H1 (cell line): Measurements from ENCODE around the gene VSTM4. TPM values are rescaled to one million over a fixed set of nuclear protein-coding genes. Genes with fewer than 3 reads are reported as not detected.

Source experiments
- CTCF ChIA-PET: fragments of 300-600 bp; sonication (Branson Sonifier 250); formaldehyde crosslinking; loops from one replicate; lab custom pipeline; 2021; ENCODE audit not compliant: partially characterized antibody; lab: Charles Lee
- POLR2A ChIA-PET: fragments of 300-600 bp; sonication (Branson Sonifier 250); formaldehyde crosslinking; loops from one replicate; lab custom pipeline; 2021; ENCODE audit warnings: inconsistent platforms; ENCODE audit not compliant: partially characterized antibody; lab: Charles Lee
- DNase-seq, 2 experiments: peaks; one replicate each; pipeline versions ENCODE4 v3.0.0 to v3.0.0-alpha.2; 2010 to 2022; ENCODE audit warnings: low spot score in 2 of 2, low read depth in 1 of 2, mixed read lengths in 1 of 2
- FAIRE-seq: peaks from 2 replicates; lab custom pipeline; 2011; peaks lifted over from hg19 to GRCh38; lab: Jason Lieb, UNC
- H2AFZ ChIP-seq: 2 replicates; pipeline ENCODE4 v1.8.1; 2012; ENCODE audit warnings: low read length, inconsistent platforms
- H2AK5ac ChIP-seq: 2 replicates; pipeline ENCODE4 v1.6.1; 2013; ENCODE audit warnings: low read depth, low read length
- H2BK120ac ChIP-seq: replicated peaks from 2 replicates; pipeline ENCODE3; 2013; ENCODE audit warnings: low read depth, low read length, inconsistent platforms
- H2BK12ac ChIP-seq: 2 replicates; pipeline ENCODE4 v1.6.1; 2013; ENCODE audit warnings: low read depth, low read length
- H2BK15ac ChIP-seq: 2 replicates; pipeline ENCODE4 v1.6.1; 2013; ENCODE audit warnings: low read length
- H2BK20ac ChIP-seq: 2 replicates; pipeline ENCODE4 v1.6.1; 2013; ENCODE audit warnings: low read length
- H2BK5ac ChIP-seq: 2 replicates; pipeline ENCODE4 v1.6.1; 2013; ENCODE audit warnings: low read depth, low read length
- H3K14ac ChIP-seq: 2 replicates; pipeline ENCODE4 v1.6.1; 2013; ENCODE audit warnings: inconsistent platforms; ENCODE audit not compliant: insufficient read length
- H3K18ac ChIP-seq: 2 replicates; pipeline ENCODE4 v1.6.1; 2013; ENCODE audit warnings: low read length; ENCODE audit errors: extremely low read depth
- H3K23ac ChIP-seq: 2 replicates; pipeline ENCODE4 v1.6.1; 2013; ENCODE audit warnings: inconsistent platforms; ENCODE audit not compliant: insufficient read length
- H3K23me2 ChIP-seq: 2 replicates; pipeline ENCODE4 v1.6.1; 2013; ENCODE audit warnings: low read depth, low read length
- H3K27ac ChIP-seq: 2 replicates; pipeline ENCODE4 v1.6.1; 2011; ENCODE audit warnings: low read depth, low read length, inconsistent platforms
- H3K27me3 ChIP-seq, 4 experiments: replicated peaks in 1 of 4; 1 replicate in 1 of 4; 2 replicates in 3 of 4; pipeline versions ENCODE4 v1.6.1 to v1.8.1; 2011 to 2013; ENCODE audit warnings: low read length in 3 of 4, mild to moderate bottlenecking in 3 of 4, inconsistent platforms in 2 of 4, mixed read lengths in 2 of 4, moderate library complexity in 1 of 4; ENCODE audit not compliant: control insufficient read depth in 3 of 4, insufficient read depth in 3 of 4; ENCODE audit errors: extremely low read depth in 1 of 4
- H3K36me3 ChIP-seq, 4 experiments: 2 replicates each; pipeline versions ENCODE4 v1.6.1 to v1.8.1; 2011 to 2013; ENCODE audit warnings: mild to moderate bottlenecking in 4 of 4, low read length in 3 of 4, moderate library complexity in 2 of 4, control low read depth in 1 of 4, inconsistent platforms in 1 of 4; ENCODE audit not compliant: insufficient read depth in 4 of 4, control insufficient read depth in 2 of 4
- H3K4ac ChIP-seq: replicated peaks from 2 replicates; pipeline ENCODE3; 2013; ENCODE audit warnings: low read length, low read depth, mixed read lengths, inconsistent platforms; ENCODE audit not compliant: insufficient read length
- H3K4me1 ChIP-seq, 4 experiments: replicated peaks in 1 of 4; 1 replicate in 1 of 4; 2 replicates in 3 of 4; pipeline versions ENCODE4 v1.6.1 to v1.8.1; 2011 to 2013; ENCODE audit warnings: low read length in 3 of 4, inconsistent platforms in 2 of 4, mixed read lengths in 1 of 4; ENCODE audit not compliant: insufficient read depth in 4 of 4, control insufficient read depth in 3 of 4
- H3K4me2 ChIP-seq, 2 experiments: 2 replicates each; pipeline versions ENCODE4 v1.6.1 to v1.8.1; 2011 to 2013; ENCODE audit warnings: low read depth in 2 of 2, low read length in 2 of 2, control low read depth in 1 of 2, inconsistent platforms in 1 of 2, mild to moderate bottlenecking in 1 of 2; ENCODE audit not compliant: insufficient read depth in 1 of 2
- H3K4me3 ChIP-seq, 4 experiments: fragments of 200-600, 300-600 bp in 1 of 4; sonication (generic), shearing (Covaris generic), sonication (Bioruptor Twin) in 1 of 4; 2 replicates each; pipeline versions ENCODE4 v1.5.1 to v1.8.1; 2011 to 2016; ENCODE audit warnings: low read length in 4 of 4, low read depth in 3 of 4, control low read depth in 2 of 4, inconsistent platforms in 2 of 4, mild to moderate bottlenecking in 2 of 4, mixed read lengths in 1 of 4, moderate library complexity in 1 of 4; ENCODE audit not compliant: insufficient read depth in 2 of 4; ENCODE audit errors: extremely low read depth in 1 of 4
- H3K56ac ChIP-seq: replicated peaks from 2 replicates; pipeline ENCODE3; 2013; ENCODE audit warnings: low read depth, mild to moderate bottlenecking, mixed read lengths, low read length, inconsistent platforms; ENCODE audit not compliant: insufficient read length
- H3K79me1 ChIP-seq: 2 replicates; pipeline ENCODE4 v1.6.1; 2013; ENCODE audit warnings: low read depth, low read length, control low read depth
- H3K79me2 ChIP-seq, 2 experiments: 2 replicates each; pipeline versions ENCODE4 v1.6.1 to v1.8.1; 2012 to 2013; ENCODE audit warnings: low read length in 2 of 2, mild to moderate bottlenecking in 2 of 2, inconsistent platforms in 1 of 2; ENCODE audit not compliant: insufficient read depth in 2 of 2, control insufficient read depth in 1 of 2
- H3K9ac ChIP-seq, 4 experiments: replicated peaks in 1 of 4; 1 replicate in 1 of 4; 2 replicates in 3 of 4; pipeline versions ENCODE4 v1.6.1 to v1.8.1; 2011 to 2013; ENCODE audit warnings: low read depth in 3 of 4, low read length in 3 of 4, control low read depth in 2 of 4, mild to moderate bottlenecking in 2 of 4, moderate library complexity in 2 of 4, inconsistent platforms in 1 of 4; ENCODE audit errors: extremely low read depth in 1 of 4
- H3K9me3 ChIP-seq, 2 experiments: 2 replicates each; pipeline versions ENCODE4 v1.6.1 to v1.8.1; 2012 to 2013; ENCODE audit warnings: mild to moderate bottlenecking in 2 of 2, moderate library complexity in 2 of 2, control low read depth in 1 of 2, inconsistent platforms in 1 of 2, low read depth in 1 of 2, low read length in 1 of 2, mixed read lengths in 1 of 2; ENCODE audit not compliant: insufficient read depth in 2 of 2
- H4K20me1 ChIP-seq, 2 experiments: replicated peaks in 1 of 2; 2 replicates each; pipeline versions ENCODE3 to v1.8.1; 2011 to 2013; ENCODE audit warnings: inconsistent platforms in 2 of 2, low read length in 2 of 2, mild to moderate bottlenecking in 1 of 2; ENCODE audit not compliant: insufficient read depth in 2 of 2, control insufficient read depth in 1 of 2
- H4K5ac ChIP-seq: 2 replicates; pipeline ENCODE4 v1.6.1; 2013; ENCODE audit warnings: low read length, low read depth, mixed read lengths, inconsistent platforms; ENCODE audit not compliant: insufficient read length
- H4K8ac ChIP-seq: 2 replicates; pipeline ENCODE4 v1.8.0; 2013; ENCODE audit warnings: mild to moderate bottlenecking, moderate library complexity, low read length, inconsistent platforms; ENCODE audit not compliant: insufficient read depth; ENCODE audit errors: extremely low read depth
- H4K91ac ChIP-seq: replicated peaks from 2 replicates; pipeline ENCODE3; 2013; ENCODE audit warnings: low read length, mixed read lengths, inconsistent platforms; ENCODE audit not compliant: insufficient read length
- ASH2L ChIP-seq: fragments of 200-600, 300-600 bp; sonication (generic); IDR thresholded peaks from one replicate; pipeline ENCODE4 v1.7.1; 2017; ENCODE audit warnings: low read length
- ATF3 ChIP-seq: IDR thresholded peaks from 2 replicates; pipeline ENCODE4 v1.6.1; 2011; ENCODE audit warnings: low read depth, mild to moderate bottlenecking, low read length; ENCODE audit not compliant: insufficient read depth
- CHD1 ChIP-seq: IDR thresholded peaks from 2 replicates; pipeline ENCODE4 v1.6.1; 2012; ENCODE audit warnings: low read depth, low read length, improper control_type of control experiment
- EP300 ChIP-seq, 2 experiments: IDR thresholded peaks; 1 replicate in 1 of 2; 2 replicates in 1 of 2; pipeline ENCODE4 v1.6.1; 2011 to 2012; ENCODE audit warnings: low read depth in 2 of 2, low read length in 2 of 2, mild to moderate bottlenecking in 2 of 2, borderline replicate concordance in 1 of 2, inconsistent platforms in 1 of 2, moderate library complexity in 1 of 2
- JUN ChIP-seq: IDR thresholded peaks from 2 replicates; pipeline ENCODE4 v1.6.1; 2011; ENCODE audit warnings: low read depth, mild to moderate bottlenecking, improper control_type of control experiment, low read length
- KDM4A ChIP-seq: IDR thresholded peaks from one replicate; pipeline ENCODE4 v1.7.1; 2012; ENCODE audit warnings: low read depth, mild to moderate bottlenecking, moderate library complexity, low read length, inconsistent platforms; ENCODE audit not compliant: severe bottlenecking
- PHF8 ChIP-seq: fragments of 200-600 bp; sonication (generic); conservative IDR thresholded peaks from 2 replicates; pipeline ENCODE4 v1.7.1; 2012; ENCODE audit warnings: low read depth, mild to moderate bottlenecking, inconsistent platforms, low read length, moderate library complexity
- SAP30 ChIP-seq: fragments of 300-600 bp; sonication (generic); IDR thresholded peaks from 2 replicates; pipeline ENCODE4 v1.7.1; 2012; ENCODE audit warnings: low read length, moderate library complexity, mild to moderate bottlenecking, inconsistent platforms; ENCODE audit not compliant: insufficient read depth, insufficient replicate concordance
- WGBS, 2 experiments: shearing (Covaris generic) in 1 of 2; methylation state at CpG; one replicate each; pipeline versions ENCODE4 v1.1.6 to v1.1.7; 2013 to 2015; ENCODE audit warnings: low lambda C conversion rate in 2 of 2, mixed read lengths in 2 of 2, inconsistent platforms in 1 of 2, low coverage in 1 of 2, missing lambda C conversion rate in 1 of 2; ENCODE audit not compliant: insufficient replicate concordance in 2 of 2, insufficient coverage in 1 of 2, insufficient read length in 1 of 2; ENCODE audit errors: extremely low coverage in 1 of 2, missing lambda C conversion rate in 1 of 2; 5-methylcytosine and 5-hydroxymethylcytosine counted together
- polyA plus RNA-seq, 7 experiments: library from polyadenylated mRNA; depleted of rRNA in 3 of 7; stranded (reverse) in 5 of 7; unstranded in 2 of 7; fragments of >200 nt in 5 of 7; fragments of 200-250 nt in 2 of 7; gene quantifications; 1 replicate in 5 of 7; 2 replicates in 1 of 7; 4 replicates in 1 of 7; pipeline versions ENCODE4 v1.2.1 to v1.2.3, GENCODE V29; 2011 to 2013; ENCODE audit warnings: missing spikeins in 2 of 7, mixed read lengths in 2 of 7
- total RNA-seq: library from RNA; stranded (reverse); fragmentation: NEBNext Ultra II Directional; extraction: Animal tissue kit (Norgen Biotek cat#: 25700); gene quantifications from 2 replicates; pipeline ENCODE4 v1.2.1, GENCODE V29; 2021

Gene VSTM4
- total and polyA plus RNA-seq, 2 of the 8 experiments (the other 6 are each of a cell fraction or from before 2014, with no cell fraction given) = 0.48 to 0.73 TPM

GRCh38 chr10:49036638-49037037, 78.7 kb downstream of the VSTM4 start:
- no peak overlapping the region for H3K4me2 ChIP-seq
- no peak for TF ChIP-seq JUN
- TF ChIP-seq CHD1 = no peak
- no peak for TF ChIP-seq ATF3
- no peak for TF ChIP-seq EP300 (IDR thresholded peaks at IDR 0.05; ENCODE audit: borderline replicate concordance in 1 of 2, low read depth in 2 of 2, low read length in 2 of 2)
- no peak for TF ChIP-seq ASH2L
- no peak for TF ChIP-seq SAP30
- no peak for TF ChIP-seq PHF8
- TF ChIP-seq KDM4A = no peak
- TF ChIP-seq, all 59 proteins: peak for 0
- Histone ChIP-seq H2BK15ac (no peak overlapping the region), H3K36me3 (no peaks in the 10 kb centered on the region), H3K56ac (no peak overlapping the region), H2BK5ac (no peak overlapping the region), H4K8ac (no peak overlapping the region), H3K18ac (no peak overlapping the region), H3K9ac (no peak overlapping the region), H3K27me3 (no peaks in the 10 kb centered on the region), H3K23ac (no peak overlapping the region), H2BK12ac (no peak overlapping the region), H3K14ac (no peak overlapping the region), H3K4me1 (no peaks in the 10 kb centered on the region), H4K91ac (no peak overlapping the region), H3K23me2 (peaks cover 5% of the 10 kb centered on the region; the same call in 1 of the 2 replicates), H4K5ac (no peak overlapping the region), H3K79me1 (no peaks in the 10 kb centered on the region), H3K9me3 (no peaks in the 10 kb centered on the region), H3K4ac (no peak overlapping the region), H3K4me3 (no peak overlapping the region), H3K79me2 (no peaks in the 10 kb centered on the region), H2BK120ac (no peak overlapping the region), H2AFZ (no peak overlapping the region), H2BK20ac (no peak overlapping the region), H2AK5ac (no peak overlapping the region), H3K27ac (no peak overlapping the region), H4K20me1 (peaks cover 0 to 4% of the 10 kb centered on the region in 2 experiments)
- whole genome bisulfite sequencing, 2 experiments = 89% methylated on average over 3 of the region's 3 CpGs; no CpG with 5 or more reads in 1 of the 2 experiments
- ChIA-PET POLR2A (no interaction called here), CTCF (no interaction called here)
- FAIRE-seq (no peak), DNase-seq (peak in 1 of 2 experiments; percentile 7)
